SW480 (cell line): ENCODE results near the gene GNG12.

Experiments used
- DNase-seq: peaks from one replicate; pipeline ENCODE4 v3.0.0-alpha.2; 2016; ENCODE audit warnings: low spot score

GNG12 gene

DNA sequence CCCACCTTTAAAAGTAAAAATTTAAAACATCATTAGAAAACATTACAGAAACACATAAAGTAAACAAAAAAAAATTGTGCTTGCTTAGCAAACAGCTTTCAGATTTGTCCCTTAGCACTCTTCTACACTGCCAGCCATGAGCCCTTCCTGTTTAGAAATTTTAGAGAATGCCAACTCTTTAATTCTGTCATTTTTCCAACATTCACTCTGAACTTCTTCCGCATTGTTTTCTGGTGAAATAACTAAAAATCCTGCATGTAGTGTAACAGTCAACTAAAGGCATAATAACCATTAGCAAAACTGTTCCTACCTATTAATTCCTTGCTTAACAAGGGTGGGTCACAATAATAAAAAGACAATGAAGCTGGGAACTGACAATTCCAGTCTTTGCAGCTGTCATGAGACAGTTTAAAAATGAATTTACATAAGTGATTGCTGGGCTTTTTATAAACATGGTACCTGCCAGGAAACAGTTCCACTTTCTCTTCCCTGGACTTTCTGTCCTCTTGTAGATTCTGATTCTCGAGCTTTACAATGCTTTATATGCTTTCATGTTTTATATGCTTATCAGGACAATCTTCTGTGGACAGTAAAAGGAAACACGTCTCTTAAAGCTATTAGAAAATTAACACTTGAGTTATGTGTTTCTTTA lies 19.0 kb downstream of the GNG12 start:
- no peak for DNase-seq

DNA sequence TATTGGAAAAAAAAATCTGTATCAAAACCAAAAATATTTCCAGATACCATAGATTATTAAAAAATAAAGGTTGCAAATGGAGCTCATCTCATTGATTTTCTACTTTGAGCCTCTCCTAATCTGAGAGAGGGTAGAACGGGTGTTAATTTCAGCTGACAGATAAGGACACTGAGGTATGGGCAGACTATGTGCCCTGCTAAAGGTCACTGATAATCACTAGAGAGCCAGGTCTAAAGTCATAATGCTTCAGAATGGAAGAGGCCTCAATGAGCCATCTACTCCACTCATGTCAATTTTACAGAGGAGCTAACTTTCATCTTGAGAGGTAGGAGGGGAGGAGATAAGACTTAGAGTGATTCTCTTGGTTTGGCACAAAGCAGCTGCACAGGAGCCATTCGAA lies 21.0 kb downstream of the GNG12 start:
- DNase-seq: no peak

DNA sequence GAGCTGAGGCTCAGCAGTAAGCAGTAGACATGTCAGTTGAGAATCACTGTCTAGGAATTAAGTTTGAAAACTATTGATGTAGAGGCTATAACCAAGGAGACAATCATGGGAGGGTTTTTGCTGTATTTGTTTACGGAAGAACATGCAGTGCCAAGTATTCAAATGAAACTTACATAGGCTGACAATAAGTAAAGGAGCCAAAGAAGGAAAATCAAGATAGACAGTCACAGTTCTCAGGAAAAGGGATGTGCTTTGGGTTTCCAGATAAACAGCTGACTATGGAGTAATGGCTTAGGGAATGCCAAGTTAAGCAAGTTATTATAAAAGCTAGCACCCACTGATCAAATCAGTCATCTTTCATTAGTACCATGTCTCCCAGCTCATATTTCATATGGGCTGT lies 21.5 kb downstream of the GNG12 start:
- no peak for DNase-seq

DNA sequence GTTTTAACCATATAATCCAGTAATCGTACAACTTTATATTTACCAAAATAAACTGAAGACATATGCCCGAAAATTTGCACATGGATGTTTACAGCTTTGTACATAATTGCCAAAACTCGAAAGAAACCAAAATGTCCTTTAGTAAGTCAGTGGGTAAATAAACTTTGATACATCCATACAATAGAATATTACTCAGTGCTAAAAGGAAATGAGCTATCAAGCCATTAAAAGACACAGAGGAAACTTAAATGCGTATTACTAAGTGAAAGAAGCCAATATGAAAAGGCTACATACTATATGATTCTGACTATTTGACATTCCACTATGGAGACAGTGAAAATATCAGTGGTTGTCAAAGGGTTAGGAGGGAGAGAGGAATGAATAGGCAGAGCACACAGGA lies 23.4 kb downstream of the GNG12 start:
- no peak for DNase-seq

DNA sequence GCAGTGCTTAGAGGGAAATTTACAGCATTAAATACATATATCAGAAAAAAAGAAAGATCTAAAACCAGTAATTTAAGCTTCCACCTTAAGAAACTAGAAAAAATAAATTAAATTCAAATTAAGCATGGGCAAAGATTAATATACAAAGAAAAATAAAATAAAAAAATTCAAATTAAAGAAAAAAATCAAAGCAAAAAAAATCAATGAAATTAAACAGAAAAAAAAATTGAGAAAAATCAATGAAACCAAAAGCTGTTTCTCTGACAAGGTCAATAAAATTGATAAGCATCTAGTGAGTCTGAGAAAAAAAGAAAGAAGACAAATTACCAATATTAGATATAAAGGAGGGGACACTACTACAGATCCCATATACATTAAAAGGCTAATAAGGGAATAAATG lies 26.0 kb downstream of the GNG12 start:
- no peak for DNase-seq

DNA sequence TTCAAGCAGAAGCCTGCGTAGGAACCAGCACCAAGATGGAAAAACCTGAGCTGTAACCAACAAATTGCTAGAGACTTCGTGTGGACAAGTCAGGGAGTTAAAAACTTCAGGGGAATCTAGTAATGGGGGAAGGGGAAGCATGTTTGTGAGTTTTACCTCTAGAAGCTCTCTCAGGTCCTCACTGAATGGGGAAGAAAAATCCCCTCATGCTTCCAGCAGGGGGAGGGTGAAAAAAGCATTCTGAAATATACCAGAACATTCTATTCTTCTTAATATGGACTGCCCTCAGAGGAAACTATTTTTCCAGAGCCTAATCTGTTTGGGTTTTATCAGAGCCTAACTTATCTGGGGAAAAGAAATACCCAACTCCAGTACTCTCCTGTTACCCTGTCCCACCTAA lies 28.6 kb downstream of the GNG12 start:
- no peak for DNase-seq

DNA sequence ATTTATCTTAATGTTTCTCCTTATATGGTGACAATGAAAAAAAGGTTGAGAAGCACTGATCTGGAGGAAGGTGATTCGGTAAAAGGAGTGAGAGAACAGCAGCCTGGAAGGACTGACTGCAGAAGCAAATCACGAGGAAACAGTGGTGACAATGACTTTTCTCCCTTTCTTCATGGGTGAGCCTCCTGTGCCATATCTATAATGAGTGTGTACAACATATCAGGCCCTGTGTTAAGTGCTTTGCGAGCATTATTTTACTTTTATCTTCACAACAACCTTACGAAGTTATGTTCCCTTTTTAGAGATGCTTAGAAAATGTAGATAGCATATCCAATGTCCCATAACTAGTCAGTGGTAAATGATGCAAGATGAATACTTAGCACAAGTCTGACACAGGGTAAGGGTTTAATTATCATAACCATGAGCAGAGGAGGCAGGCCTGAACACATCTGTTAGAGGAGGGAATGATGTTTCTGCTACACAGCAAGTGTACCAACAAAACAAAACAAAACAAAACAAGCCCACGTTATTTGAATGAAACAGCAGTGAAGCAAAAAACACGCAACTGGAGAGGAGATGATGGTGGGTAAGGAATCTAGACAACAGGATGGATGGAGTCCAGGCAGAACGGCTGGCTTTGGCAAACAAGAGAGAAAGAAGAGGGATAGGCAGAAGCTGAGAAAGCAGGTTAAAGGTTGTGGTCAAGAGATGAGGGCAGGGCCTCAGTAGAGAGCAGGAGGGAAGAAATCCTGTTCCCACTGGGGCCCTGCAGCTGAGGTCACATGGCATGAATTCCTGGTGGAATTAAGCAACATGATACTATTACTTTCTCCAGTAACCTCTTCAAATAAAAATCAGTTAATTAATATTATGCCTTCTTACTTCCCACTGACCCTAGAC lies 29.6 kb downstream of the GNG12 start:
- DNase-seq: no peak

DNA sequence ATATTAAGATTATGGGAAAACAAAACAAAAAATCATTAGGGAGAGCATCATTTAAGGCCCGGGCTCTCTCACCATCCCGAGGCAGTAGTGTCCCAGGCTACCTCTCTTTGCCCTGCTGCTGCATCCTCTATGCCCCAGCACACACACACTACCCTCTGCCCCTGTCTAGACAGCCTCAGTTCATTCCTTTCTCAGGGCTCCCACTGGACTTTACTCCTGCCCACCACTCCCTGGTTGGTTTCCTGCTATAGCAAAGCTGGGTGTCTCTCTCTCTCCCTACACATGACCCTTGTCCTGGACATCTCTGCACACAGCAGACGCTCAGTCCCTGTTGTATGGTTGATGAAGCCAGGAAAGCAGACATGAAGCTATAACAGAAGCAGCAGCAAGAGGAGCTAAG lies 30.7 kb downstream of the GNG12 start:
- no peak for DNase-seq

DNA sequence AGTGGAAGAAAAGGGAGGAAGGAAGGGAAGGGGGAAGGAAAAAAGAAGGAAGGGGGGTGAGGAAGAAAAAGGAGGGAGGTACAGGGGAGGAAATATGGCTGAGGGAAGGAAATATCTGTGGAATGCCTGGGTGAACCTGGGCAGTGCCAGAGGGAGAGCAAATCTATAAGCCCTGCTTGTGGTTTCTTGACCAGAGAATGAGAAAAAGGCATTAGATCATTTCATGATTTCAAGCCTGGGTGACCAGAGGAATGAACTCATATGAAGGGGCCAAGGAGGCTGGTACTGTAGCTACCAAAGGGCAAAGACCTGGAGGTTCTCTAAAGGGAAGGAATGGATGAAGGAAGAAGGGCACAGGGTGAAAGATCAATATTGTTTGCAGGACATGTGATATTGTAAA lies 31.4 kb downstream of the GNG12 start:
- DNase-seq: no peak

DNA sequence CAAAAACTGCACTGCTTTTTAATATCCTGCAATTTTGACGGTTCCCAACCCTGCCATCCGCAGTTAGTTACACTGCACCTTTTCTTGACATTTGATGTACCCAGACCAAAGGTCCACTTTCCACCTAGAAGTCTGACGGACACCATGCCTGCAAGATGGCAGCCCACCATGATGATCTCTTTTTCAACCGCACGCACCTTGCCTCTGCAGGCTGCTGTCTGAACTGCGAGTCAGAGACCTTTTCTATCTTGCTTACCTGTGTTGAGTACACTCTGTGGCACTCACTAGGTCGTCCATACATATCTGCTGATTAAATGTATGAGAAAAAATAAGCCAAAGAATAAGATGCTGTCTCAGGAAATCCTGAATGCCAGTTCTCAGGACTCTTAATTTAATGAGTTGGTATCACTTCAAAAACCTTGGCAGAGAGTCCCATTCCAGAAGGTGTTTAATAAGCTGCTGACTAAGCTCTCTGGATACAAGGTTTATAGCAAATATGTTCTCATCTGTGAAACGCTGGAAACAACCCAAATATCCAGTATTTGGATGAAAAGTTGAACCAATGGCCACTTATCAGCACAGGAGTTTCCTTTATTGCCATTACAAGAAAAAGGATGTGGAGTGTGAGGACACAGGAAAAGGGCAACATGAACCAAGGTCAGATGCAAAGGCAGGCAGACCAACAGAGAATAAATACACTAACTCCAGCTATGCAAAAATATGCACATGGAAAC lies 37.9 kb downstream of the GNG12 start:
- no peak for DNase-seq

DNA sequence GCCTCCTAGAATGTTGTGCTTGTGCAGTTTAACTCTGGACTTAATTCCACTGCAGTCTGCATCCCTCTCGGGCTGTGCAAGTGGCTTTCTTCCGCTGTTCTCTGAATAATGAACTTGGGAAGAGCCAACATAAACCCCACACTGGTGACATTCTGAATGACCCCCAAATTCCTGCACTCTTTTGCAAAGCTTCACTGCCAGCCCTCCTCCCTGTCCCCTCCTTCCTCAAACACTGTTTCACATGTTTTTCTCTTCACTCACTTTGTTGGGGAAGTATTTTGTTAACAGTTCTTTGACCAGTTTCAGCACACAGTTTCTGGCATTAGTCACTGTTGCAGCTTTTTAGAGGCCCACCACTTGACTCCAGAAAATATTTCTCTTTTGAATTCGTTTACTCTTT lies 39.7 kb downstream of the GNG12 start:
- no peak for DNase-seq

DNA sequence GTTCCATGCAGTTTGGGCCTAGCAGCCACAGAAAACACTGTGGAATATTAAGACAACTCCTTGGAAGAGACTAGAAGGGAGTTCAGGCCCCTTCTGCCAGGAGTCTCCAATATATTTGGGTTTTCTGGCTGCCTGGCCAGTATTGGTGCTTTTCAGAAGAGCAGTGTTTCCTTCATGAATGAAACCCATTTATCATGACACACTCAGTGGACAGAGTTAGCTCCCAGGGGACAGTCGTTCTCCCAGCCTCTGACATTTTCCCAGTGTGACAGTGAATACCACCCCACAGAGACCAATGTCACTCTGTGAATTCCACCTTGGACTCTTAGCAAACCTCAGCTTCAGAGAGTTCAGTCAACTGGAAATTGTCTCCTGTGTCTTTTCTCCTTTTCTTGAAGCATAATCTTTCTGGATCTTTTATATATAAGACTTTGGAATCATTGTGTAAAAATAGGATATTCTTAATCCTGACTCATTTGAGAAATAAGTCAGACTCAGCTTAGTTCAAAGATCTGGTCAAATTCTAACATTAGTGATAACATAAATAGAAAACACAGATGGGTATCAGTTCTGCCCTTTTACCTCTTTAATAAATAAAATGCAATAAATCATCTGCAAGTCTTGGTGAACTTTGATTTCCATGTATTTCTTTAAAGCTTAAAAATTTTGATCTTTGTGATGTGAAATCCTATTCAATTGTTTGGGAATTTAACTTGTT lies 40.4 kb downstream of the GNG12 start:
- DNase-seq: no peak

DNA sequence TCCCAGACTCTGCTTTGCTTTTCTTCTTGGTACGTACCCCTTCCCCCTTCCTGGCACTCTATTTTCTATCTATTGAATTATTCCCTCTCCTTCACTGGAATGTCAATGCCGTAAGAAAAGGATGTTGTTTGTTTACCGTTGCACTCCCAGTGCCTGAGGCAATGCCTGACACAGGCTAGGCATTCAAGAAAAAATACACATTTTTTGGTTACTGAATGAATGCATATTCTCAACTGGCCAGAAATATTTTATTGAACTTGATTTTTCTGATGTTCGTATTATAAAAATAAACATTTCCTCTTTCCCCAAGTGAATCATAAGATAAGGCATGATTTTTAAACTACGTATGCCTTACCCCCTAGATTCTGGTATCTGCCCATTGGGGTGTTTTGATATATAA lies 41.2 kb downstream of the GNG12 start:
- DNase-seq: no peak

DNA sequence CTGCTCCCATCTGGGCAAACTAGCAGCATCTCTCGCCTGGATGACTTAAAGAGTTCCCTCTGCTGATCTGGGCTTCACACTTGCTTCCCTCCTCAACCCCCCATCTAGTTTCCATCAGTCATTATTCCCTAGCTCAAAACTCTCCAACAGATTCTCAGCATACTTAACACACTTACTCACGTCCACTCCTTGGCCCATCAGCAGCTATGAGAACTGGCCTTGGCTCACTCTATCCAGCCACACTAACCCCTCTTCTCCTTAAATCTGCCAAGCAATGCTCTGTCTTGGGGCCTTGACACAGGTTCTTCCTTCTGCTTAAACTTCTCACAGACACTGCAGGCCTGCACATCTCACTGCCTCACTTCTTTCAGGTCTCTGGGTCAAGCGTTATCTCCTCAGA lies 41.6 kb downstream of the GNG12 start:
- no peak for DNase-seq

DNA sequence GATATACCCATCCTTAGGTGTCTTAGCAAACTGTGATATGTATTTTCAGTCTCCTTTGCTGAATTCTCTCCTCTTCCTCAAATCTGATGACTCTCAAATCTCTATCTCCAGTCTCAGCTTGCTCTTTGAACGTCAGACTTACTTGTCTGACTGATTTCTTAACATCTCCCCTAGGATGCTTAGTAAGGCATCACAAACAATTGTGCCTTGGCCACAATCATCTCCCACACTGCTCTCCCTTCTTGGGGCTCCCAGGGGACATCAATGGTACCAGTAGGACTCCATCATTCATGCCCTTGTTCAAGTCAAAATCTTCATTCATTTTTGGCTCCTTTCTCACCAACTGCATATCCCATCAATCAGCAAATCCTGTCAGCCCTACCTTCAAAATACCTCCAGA lies 42.0 kb downstream of the GNG12 start:
- no peak for DNase-seq

DNA sequence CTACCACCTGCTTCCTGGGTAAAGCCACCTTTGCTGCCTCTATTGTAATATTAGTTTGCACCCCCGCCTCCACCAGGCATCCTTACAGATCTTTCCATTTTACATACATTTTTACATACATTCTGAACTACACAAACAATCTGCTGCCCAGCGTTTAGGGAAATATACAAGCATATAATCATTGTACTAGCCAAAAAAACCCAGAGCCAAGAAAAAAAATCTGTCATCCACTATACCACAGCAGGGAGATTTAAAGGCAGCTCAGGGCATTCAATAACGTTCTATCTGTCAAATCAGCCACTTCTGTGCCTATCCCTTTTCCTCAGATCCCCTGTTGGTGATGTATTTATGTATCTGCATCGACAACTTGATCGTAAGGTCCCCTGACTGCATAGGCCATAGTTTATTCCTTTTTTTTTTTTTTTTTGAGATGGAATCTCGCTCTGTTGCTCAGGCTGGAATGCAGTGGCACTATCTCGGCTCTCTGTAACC lies 43.0 kb downstream of the GNG12 start:
- DNase-seq: no peak

DNA sequence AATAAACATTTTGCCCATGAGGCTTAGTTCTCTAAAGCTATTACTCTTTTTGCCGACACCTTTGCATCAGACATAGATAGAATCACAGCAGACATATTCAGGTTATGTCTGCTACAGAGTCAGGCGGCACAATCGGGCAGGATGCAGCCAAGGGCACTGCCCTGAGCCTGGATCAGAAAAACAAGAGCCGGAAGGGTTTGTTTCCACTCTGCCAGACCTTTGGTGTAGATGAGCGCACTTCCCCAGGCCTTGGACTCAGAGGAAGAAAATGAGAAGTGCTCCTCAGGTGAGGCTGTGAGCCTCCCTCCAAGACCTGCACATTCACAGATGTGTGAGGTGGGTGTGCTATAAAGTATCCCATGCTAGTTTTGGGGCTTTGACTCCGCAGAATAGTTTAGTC lies 43.7 kb downstream of the GNG12 start:
- DNase-seq: no peak

DNA sequence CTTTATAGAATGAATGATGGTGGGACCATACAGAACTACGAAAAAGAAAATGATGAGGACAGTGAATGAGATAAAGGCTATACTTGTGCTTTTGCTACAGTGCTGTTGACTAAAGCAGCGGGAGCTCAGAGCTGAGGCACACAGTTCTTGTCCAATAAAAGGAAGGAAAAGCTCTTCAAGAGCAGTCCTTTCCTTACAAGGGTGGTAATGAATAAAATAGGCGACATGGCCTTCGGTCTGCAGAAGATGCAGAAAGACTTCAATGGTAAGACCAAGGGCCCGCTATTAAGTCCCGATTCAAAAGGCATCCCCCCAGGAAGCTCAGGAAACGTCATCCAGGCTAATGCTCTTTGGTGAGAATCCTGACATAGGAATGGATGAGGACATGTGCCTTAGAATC lies 44.4 kb downstream of the GNG12 start:
- no peak for DNase-seq

DNA sequence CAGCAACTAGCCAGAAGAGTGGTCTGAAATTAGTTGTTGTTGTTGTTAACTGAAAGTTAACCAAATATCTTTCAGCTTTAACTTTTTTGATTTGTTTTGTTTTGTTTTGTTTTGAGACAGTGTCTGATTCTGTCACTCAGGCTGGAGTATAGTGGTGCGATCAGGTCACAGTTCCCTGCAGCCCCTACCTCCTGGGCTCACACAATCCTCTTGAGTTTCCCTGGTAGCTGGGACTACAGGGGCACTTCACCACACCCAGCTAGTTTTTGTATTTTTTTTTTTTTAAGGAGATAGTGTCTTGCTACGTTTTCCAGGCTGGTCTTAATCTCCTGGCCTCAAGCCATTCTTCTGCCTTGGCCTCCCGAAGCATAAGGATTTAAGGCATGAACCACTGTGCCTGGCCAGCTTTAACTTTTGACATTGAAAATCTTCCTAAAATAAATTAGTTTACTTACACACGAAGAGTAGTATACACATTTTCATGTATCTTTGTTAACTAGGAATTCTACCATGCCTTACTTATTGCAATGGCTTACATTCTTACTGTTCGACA lies 45.0 kb downstream of the GNG12 start:
- DNase-seq: no peak

DNA sequence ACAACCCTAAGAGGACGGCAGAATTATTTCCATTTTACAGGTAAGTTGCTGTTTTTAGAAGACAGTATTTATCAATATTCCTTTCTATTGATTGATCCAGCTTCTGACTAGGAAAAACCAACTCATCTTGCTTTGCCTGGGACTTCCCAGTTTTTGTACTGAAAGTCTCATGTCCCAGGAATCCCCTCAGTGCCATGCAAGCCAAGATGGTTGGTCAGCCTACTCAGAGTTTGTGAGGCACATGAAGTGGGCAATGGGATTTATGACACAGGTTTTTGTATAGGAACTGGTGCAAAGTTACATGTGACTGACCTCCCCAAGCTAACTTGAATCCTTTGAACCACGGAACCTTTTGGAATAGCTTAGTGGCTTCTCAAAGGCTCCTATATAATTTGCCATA lies 45.5 kb downstream of the GNG12 start:
- no peak for DNase-seq

DNA sequence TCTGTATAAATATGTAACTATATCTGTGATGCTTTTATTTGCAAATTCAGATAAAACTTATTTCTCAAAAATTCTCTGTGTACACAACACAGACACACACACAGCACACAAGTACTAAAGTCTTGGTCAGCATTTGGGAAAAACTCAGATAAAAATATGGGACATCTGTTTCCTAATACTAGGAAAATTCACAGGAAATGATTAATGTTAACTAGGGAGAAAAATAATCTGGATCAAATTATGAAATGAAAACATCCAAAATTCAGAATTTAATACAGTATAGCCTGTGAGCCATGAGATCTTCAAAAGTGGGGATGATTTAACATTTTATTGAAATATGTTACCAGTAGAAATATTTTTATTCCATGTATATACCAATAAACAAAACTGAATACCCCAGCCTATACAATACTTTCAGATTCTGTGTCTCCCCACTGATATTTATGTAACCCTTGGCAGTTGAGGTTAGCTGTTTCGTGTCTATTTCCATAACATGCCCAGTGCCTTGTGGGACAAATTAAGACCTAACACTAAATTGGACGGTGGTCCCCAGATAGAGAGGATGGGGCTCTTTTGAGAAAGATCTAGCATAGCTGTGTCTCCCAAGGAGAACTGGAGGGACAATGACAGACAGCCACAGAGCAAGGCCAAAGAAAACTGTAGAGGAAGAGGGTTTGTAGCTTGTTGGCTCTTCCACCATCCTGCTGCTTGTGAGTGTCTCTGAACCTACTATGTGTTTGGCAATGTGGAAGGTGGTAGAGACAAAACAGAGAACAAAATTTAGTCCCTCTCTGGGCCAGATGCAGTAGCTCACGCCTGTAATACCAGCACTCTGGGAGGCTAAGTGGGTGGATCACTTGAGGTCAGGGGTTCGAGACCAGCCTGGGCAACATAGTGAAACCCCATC lies 47.2 kb downstream of the GNG12 start:
- no peak for DNase-seq
